GM12891 (cell line): ENCODE measurements around the gene ZC3HAV1L.

Source experiments
- PAX5 ChIP-seq: IDR thresholded peaks from 2 replicates; pipeline ENCODE4 v1.6.1; 2011; ENCODE audit warnings: low read length, moderate library complexity, mild to moderate bottlenecking; ENCODE audit not compliant: insufficient read depth, severe bottlenecking
- POLR2A ChIP-seq: IDR thresholded peaks from 2 replicates; pipeline ENCODE4 v1.6.1; 2011; ENCODE audit warnings: low read depth, low read length, control low read depth
- POLR2AphosphoS5 ChIP-seq: IDR thresholded peaks from 2 replicates; pipeline ENCODE4 v1.6.1; 2011; ENCODE audit warnings: low read depth, low read length, control low read depth
- SPI1 ChIP-seq: IDR thresholded peaks from 2 replicates; pipeline ENCODE4 v1.6.1; 2011; ENCODE audit warnings: low read depth, low read length, control low read depth
- TAF1 ChIP-seq: IDR thresholded peaks from 2 replicates; pipeline ENCODE4 v1.6.1; 2011; ENCODE audit warnings: low read depth, low read length, control low read depth

DNA sequence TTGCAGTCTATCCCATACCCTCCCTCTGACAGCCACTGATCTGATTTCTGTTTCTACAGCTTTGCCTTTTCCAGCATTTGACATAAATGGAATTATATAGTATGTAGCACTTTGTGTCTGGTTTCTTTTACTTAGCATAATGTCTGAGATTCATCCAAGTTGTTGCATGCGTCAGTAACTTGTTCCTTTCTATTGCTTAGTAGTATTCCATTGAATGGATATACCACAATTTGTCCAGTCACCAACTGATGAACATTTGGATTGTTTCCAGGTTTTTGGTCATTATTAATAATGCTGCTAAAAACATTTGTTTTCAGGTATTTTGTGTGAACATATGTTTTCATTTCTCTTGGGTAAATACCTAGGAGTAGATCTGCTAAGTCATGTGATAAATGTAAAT, 48.2 kb downstream of the ZC3HAV1L start:
- no peak for TF ChIP-seq POLR2AphosphoS5
- TF ChIP-seq POLR2A: no peak
- no peak for TF ChIP-seq TAF1
- TF ChIP-seq PAX5: no peak
- no peak for TF ChIP-seq SPI1
